Tibial nerve (tissue), 4 donors: Measurements from ENCODE around the gene TMED10.

Source experiments
- EP300 ChIP-seq, 2 donors: sonication (generic); formaldehyde crosslinking; IDR thresholded peaks; one replicate each; pipeline ENCODE4 v1.6.1; 2017; ENCODE audit warnings: antibody characterized with exemption in 2 of 2, mild to moderate bottlenecking in 1 of 2
- POLR2A ChIP-seq, 2 donors: fragments of 450-650 bp; IDR thresholded peaks; one replicate each; pipeline ENCODE4 v1.6.1; 2017; ENCODE audit warnings: antibody characterized with exemption in 2 of 2, mild to moderate bottlenecking in 2 of 2, moderate library complexity in 2 of 2
- TF ChIP-seq, protein P1 (sequence below), 5 experiments: fragments of 200-600 bp in 3 of 5; fragments of 450-650 bp in 2 of 5; sonication (generic) in 3 of 5; IDR thresholded peaks; one replicate each; pipeline ENCODE4 v1.5.1; 2016 to 2019; ENCODE audit warnings: antibody characterized with exemption in 5 of 5, mild to moderate bottlenecking in 3 of 5, moderate library complexity in 2 of 5

DNA sequence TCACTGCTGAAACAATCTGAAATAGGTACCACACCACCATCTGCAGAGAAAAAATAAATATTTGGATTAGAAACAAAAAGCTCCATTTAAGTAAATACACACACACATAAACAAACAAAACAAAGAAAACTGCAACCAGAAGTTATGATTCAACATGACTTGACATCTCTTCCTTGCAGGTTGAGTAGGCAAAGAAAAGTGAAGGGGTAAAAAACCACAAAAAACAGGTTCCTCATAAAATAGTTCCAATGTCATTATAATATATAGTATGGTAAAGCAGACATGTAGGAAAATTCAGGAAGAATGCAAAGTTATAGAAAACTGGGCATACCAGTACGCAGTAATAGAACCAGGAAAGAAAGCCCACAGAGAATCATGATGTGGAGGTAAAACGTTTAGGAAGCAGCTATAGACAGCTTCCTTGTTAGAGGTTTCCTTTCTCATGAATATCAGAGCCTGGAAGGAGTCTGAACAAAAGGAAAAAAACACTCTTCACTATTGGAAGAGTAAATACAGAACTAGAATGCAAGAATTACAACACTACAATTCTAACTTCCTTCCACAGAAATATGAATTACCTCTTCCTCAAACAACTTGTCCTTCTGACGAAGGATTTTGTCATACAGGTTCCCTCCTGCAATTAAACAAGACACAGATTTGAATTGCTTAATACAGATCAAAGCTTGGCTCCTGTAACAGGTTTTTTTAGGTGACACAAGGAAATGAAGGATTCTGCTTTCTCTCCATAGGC is 55.7 kb downstream of the TMED10 start:
- TF ChIP-seq EP300 (IDR thresholded peaks at IDR 0.05) (no peak), POLR2A (IDR thresholded peaks at IDR 0.05) (no peak)
- TF ChIP-seq, protein P1, sequence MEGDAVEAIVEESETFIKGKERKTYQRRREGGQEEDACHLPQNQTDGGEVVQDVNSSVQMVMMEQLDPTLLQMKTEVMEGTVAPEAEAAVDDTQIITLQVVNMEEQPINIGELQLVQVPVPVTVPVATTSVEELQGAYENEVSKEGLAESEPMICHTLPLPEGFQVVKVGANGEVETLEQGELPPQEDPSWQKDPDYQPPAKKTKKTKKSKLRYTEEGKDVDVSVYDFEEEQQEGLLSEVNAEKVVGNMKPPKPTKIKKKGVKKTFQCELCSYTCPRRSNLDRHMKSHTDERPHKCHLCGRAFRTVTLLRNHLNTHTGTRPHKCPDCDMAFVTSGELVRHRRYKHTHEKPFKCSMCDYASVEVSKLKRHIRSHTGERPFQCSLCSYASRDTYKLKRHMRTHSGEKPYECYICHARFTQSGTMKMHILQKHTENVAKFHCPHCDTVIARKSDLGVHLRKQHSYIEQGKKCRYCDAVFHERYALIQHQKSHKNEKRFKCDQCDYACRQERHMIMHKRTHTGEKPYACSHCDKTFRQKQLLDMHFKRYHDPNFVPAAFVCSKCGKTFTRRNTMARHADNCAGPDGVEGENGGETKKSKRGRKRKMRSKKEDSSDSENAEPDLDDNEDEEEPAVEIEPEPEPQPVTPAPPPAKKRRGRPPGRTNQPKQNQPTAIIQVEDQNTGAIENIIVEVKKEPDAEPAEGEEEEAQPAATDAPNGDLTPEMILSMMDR (IDR thresholded peaks at IDR 0.05): no peak
